HepG2 (cell line): ENCODE results near the gene PNKP. TPM values are rescaled to one million over a fixed set of nuclear protein-coding genes. Genes with fewer than 3 reads are reported as not detected.

Source experiments
- AHR ChIP-seq: IDR thresholded peaks from 2 replicates; pipeline ENCODE4 v1.6.1; 2018; ENCODE audit warnings: missing genetic modification reagents, missing compliant biosample characterization
- BHLHE40 ChIP-seq: IDR thresholded peaks from 2 replicates; pipeline ENCODE4 v1.6.1; 2011; ENCODE audit warnings: low read length, improper control_type of control experiment
- CHD2 ChIP-seq: IDR thresholded peaks from 2 replicates; pipeline ENCODE4 v1.6.1; 2011; ENCODE audit warnings: low read depth, low read length, improper control_type of control experiment
- MAF1 ChIP-seq: sonication (generic); formaldehyde crosslinking; IDR thresholded peaks from 2 replicates; pipeline ENCODE4 v1.5.0; 2020; ENCODE audit warnings: missing genetic modification reagents, borderline replicate concordance
- MED8 ChIP-seq: sonication (generic); formaldehyde crosslinking; IDR thresholded peaks from 2 replicates; pipeline ENCODE4 v1.8.1; 2023; ENCODE audit warnings: mild to moderate bottlenecking, missing genetic modification reagents; ENCODE audit not compliant: insufficient replicate concordance
- NPAS2 ChIP-seq: sonication (generic); formaldehyde crosslinking; IDR thresholded peaks from 2 replicates; pipeline ENCODE4 v1.8.0; 2022; ENCODE audit warnings: mild to moderate bottlenecking, missing genetic modification reagents, borderline replicate concordance
- SP1 ChIP-seq, 2 experiments: fragments of 450-650 bp in 1 of 2; sonication (generic) in 1 of 2; formaldehyde crosslinking in 1 of 2; IDR thresholded peaks; 2 replicates each; pipeline versions ENCODE4 v1.4.0 to v1.6.1; 2016 to 2020; ENCODE audit warnings: missing genetic modification reagents in 1 of 2
- STAG1 ChIP-seq: sonication (generic); formaldehyde crosslinking; IDR thresholded peaks from 2 replicates; pipeline ENCODE4 v1.4.0; 2020; ENCODE audit warnings: missing genetic modification reagents
- ZFP62 ChIP-seq: sonication (generic); formaldehyde crosslinking; IDR thresholded peaks from 2 replicates; pipeline ENCODE4 v1.4.0; 2020; ENCODE audit warnings: missing genetic modification reagents
- ZNF136 ChIP-seq: sonication (generic); formaldehyde crosslinking; IDR thresholded peaks from 2 replicates; pipeline ENCODE4 v1.8.1; 2022; ENCODE audit warnings: low read depth, mild to moderate bottlenecking, moderate library complexity, missing genetic modification reagents
- ZNF552 ChIP-seq: sonication (generic); formaldehyde crosslinking; IDR thresholded peaks from 2 replicates; pipeline ENCODE4 v1.9.0; 2022; ENCODE audit warnings: missing genetic modification reagents, mild to moderate bottlenecking, borderline replicate concordance
- ZSCAN29 ChIP-seq: sonication (generic); formaldehyde crosslinking; conservative IDR thresholded peaks from 2 replicates; pipeline ENCODE4 v1.4.0; 2020; ENCODE audit warnings: mild to moderate bottlenecking, missing genetic modification reagents
- polyA plus RNA-seq, 8 experiments: library from polyadenylated mRNA; depleted of rRNA in 3 of 8; stranded (reverse) in 7 of 8; unstranded in 1 of 8; fragments of >200 nt; fragmentation: Illumina TruSeq in 4 of 8; extraction: Trizol in 4 of 8; gene quantifications; 2 replicates each; pipeline versions ENCODE4 v1.2.1 to v1.2.3, GENCODE V29; 2011 to 2016; ENCODE audit warnings: low read depth in 4 of 8, missing spikeins in 1 of 8, mixed read lengths in 1 of 8; ENCODE audit not compliant: insufficient read depth in 1 of 8
- total RNA-seq, 5 experiments: library from RNA; depleted of rRNA; stranded (reverse); fragments of >200 nt; fragmentation: Illumina TruSeq; extraction: Trizol; gene quantifications; 2 replicates each; pipeline ENCODE4 v1.2.3, GENCODE V29; 2016; ENCODE audit warnings: low read depth in 1 of 5
- TF ChIP-seq, protein P1 (sequence below): IDR thresholded peaks from 2 replicates; pipeline ENCODE4 v1.6.1; 2016; ENCODE audit warnings: low read depth
- TF ChIP-seq, protein P2 (sequence below): sonication (generic); formaldehyde crosslinking; IDR thresholded peaks from 2 replicates; pipeline ENCODE4 v1.4.0; 2020; ENCODE audit warnings: mild to moderate bottlenecking, missing genetic modification reagents
- TF ChIP-seq, protein P3 (sequence below): sonication (generic); formaldehyde crosslinking; IDR thresholded peaks from 2 replicates; pipeline ENCODE4 v1.4.0; 2020; ENCODE audit warnings: missing genetic modification reagents, borderline replicate concordance
- TF ChIP-seq, protein P4 (sequence below): sonication (generic); formaldehyde crosslinking; IDR thresholded peaks from 2 replicates; pipeline ENCODE4 v1.8.0; 2022; ENCODE audit warnings: missing genetic modification reagents, low read depth, mild to moderate bottlenecking, borderline replicate concordance
- TF ChIP-seq, protein P5 (sequence below): sonication (generic); formaldehyde crosslinking; IDR thresholded peaks from 2 replicates; pipeline ENCODE4 v1.4.0; 2020; ENCODE audit warnings: missing genetic modification reagents, mild to moderate bottlenecking, borderline replicate concordance

PNKP gene
- total and polyA plus RNA-seq, 2 of the 13 experiments (the other 11 are each of a cell fraction or from before 2014, with no cell fraction given), result 12.7 to 27.1 TPM

DNA sequence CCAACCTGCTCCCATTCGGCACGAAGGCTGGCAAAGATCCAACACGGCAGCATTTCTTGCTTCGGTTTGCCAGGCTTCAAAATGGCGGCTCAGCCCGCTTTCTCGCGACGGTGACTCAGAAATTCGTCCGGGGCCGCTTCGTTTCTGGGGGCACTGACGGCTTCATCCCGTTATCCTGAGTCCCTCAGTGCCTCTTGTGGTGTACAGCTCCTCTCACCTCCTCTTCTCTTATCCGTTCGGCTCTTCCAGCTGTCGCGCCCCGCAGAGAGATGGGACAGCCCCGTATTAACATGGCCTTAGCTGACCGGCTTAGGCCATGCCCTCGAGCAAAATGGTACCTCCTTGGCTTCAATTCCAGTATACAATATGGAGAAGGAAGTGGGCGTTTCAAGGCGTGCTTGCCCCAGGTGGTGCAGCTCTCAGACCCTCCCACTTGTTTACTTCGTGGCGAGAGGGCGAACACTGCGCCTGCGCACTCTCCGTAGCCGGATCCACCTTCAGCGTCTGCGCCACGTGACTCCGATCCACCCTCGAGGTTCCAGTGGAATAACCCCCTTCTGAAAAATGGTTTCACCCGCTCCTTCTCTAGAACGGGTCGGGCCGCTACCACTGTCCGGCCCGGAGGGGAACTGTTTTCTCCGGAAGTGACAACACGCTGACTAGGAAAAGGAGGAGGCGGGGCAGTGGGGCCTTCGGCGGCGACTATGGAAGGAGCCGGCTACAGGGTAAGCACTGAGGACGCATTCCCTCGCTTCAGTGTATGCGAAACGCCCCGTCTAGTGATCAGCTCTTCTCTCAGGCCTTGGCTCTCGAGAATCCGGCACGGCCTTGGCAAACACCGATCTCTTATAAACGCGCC lies 9.9 kb upstream of the PNKP start, which contains the start of the genes AKT1S1 and TBC1D17 (continued):
- TF ChIP-seq, protein P1, sequence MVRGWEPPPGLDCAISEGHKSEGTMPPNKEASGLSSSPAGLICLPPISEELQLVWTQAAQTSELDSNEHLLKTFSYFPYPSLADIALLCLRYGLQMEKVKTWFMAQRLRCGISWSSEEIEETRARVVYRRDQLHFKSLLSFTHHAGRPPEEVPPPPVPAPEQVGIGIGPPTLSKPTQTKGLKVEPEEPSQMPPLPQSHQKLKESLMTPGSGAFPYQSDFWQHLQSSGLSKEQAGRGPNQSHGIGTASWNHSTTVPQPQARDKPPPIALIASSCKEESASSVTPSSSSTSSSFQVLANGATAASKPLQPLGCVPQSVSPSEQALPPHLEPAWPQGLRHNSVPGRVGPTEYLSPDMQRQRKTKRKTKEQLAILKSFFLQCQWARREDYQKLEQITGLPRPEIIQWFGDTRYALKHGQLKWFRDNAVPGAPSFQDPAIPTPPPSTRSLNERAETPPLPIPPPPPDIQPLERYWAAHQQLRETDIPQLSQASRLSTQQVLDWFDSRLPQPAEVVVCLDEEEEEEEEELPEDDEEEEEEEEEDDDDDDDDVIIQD (CRISPR knock-in tag), result 0 out of 2 replicates have a peak, but pooled peaks have one; percentile 15
- no peak for TF ChIP-seq NPAS2 (CRISPR knock-in tag)
- TF ChIP-seq CHD2, result peak; percentile 87
- TF ChIP-seq BHLHE40, result peak; percentile 98
- no peak for TF ChIP-seq SP1 (IDR thresholded peaks at IDR 0.05)
- TF ChIP-seq SP1 (CRISPR knock-in tag; IDR thresholded peaks at IDR 0.05), result peak; percentile 98
- TF ChIP-seq ZNF136, result no peak
- TF ChIP-seq ZNF552 (CRISPR knock-in tag), result 0 out of 2 replicates have a peak, but pooled peaks have one; percentile 35
- TF ChIP-seq, protein P2, sequence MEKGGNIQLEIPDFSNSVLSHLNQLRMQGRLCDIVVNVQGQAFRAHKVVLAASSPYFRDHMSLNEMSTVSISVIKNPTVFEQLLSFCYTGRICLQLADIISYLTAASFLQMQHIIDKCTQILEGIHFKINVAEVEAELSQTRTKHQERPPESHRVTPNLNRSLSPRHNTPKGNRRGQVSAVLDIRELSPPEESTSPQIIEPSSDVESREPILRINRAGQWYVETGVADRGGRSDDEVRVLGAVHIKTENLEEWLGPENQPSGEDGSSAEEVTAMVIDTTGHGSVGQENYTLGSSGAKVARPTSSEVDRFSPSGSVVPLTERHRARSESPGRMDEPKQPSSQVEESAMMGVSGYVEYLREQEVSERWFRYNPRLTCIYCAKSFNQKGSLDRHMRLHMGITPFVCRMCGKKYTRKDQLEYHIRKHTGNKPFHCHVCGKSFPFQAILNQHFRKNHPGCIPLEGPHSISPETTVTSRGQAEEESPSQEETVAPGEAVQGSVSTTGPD (CRISPR knock-in tag), result no peak
- no peak for TF ChIP-seq MED8 (CRISPR knock-in tag)
- TF ChIP-seq, protein P3, sequence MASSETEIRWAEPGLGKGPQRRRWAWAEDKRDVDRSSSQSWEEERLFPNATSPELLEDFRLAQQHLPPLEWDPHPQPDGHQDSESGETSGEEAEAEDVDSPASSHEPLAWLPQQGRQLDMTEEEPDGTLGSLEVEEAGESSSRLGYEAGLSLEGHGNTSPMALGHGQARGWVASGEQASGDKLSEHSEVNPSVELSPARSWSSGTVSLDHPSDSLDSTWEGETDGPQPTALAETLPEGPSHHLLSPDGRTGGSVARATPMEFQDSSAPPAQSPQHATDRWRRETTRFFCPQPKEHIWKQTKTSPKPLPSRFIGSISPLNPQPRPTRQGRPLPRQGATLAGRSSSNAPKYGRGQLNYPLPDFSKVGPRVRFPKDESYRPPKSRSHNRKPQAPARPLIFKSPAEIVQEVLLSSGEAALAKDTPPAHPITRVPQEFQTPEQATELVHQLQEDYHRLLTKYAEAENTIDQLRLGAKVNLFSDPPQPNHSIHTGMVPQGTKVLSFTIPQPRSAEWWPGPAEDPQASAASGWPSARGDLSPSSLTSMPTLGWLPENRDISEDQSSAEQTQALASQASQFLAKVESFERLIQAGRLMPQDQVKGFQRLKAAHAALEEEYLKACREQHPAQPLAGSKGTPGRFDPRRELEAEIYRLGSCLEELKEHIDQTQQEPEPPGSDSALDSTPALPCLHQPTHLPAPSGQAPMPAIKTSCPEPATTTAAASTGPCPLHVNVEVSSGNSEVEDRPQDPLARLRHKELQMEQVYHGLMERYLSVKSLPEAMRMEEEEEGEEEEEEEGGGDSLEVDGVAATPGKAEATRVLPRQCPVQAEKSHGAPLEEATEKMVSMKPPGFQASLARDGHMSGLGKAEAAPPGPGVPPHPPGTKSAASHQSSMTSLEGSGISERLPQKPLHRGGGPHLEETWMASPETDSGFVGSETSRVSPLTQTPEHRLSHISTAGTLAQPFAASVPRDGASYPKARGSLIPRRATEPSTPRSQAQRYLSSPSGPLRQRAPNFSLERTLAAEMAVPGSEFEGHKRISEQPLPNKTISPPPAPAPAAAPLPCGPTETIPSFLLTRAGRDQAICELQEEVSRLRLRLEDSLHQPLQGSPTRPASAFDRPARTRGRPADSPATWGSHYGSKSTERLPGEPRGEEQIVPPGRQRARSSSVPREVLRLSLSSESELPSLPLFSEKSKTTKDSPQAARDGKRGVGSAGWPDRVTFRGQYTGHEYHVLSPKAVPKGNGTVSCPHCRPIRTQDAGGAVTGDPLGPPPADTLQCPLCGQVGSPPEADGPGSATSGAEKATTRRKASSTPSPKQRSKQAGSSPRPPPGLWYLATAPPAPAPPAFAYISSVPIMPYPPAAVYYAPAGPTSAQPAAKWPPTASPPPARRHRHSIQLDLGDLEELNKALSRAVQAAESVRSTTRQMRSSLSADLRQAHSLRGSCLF (CRISPR knock-in tag), result no peak
- no peak for TF ChIP-seq ZFP62
- TF ChIP-seq, protein P4, sequence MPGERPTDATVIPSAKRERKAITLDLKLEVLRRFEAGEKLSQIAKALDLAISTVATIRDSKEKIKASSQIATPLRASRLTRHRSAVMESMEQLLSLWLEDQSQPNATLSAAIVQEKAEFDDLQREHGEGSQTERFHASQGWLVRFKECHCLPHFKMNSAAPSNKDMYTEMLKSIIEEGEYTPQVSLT (CRISPR knock-in tag), result no peak
- TF ChIP-seq, protein P5, sequence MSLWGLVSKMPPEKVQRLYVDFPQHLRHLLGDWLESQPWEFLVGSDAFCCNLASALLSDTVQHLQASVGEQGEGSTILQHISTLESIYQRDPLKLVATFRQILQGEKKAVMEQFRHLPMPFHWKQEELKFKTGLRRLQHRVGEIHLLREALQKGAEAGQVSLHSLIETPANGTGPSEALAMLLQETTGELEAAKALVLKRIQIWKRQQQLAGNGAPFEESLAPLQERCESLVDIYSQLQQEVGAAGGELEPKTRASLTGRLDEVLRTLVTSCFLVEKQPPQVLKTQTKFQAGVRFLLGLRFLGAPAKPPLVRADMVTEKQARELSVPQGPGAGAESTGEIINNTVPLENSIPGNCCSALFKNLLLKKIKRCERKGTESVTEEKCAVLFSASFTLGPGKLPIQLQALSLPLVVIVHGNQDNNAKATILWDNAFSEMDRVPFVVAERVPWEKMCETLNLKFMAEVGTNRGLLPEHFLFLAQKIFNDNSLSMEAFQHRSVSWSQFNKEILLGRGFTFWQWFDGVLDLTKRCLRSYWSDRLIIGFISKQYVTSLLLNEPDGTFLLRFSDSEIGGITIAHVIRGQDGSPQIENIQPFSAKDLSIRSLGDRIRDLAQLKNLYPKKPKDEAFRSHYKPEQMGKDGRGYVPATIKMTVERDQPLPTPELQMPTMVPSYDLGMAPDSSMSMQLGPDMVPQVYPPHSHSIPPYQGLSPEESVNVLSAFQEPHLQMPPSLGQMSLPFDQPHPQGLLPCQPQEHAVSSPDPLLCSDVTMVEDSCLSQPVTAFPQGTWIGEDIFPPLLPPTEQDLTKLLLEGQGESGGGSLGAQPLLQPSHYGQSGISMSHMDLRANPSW (CRISPR knock-in tag), result 0 out of 2 replicates have a peak, but pooled peaks have one; percentile 49
- no peak for TF ChIP-seq MAF1 (CRISPR knock-in tag)
- no peak for TF ChIP-seq ZSCAN29 (CRISPR knock-in tag)
- peak; percentile 75; the same call in 1 of the 2 replicates for TF ChIP-seq AHR (CRISPR knock-in tag)
- TF ChIP-seq STAG1, result no peak
